HuH-7.5 (cell line): Measurements from ENCODE around the gene SLC22A2.
"Not testable (repeated sequence)": the region's sequence is repeated elsewhere in the genome, so short reads cannot be mapped to it uniquely, and the experiment has no call there.

ENCODE experiments used
- DNase-seq: peaks from one replicate; pipeline ENCODE4 v3.0.0; 2011; ENCODE audit warnings: low spot score

Gene SLC22A2

GRCh38 chr6:160258346-160259142, at the start of gene SLC22A2:
Gene SLC22A2 (minus strand): TSS chr6:160258821. CDS start chr6:160258757, 64 bp downstream.
- no peak for DNase-seq

- no peak for DNase-seq
Observed at GRCh38 chr6:160305926-160306713, 47.5 kb upstream of the SLC22A2 start.

- DNase-seq: no peak
Observed at GRCh38 chr6:160303806-160304205, 45.2 kb upstream of the SLC22A2 start.

DNA sequence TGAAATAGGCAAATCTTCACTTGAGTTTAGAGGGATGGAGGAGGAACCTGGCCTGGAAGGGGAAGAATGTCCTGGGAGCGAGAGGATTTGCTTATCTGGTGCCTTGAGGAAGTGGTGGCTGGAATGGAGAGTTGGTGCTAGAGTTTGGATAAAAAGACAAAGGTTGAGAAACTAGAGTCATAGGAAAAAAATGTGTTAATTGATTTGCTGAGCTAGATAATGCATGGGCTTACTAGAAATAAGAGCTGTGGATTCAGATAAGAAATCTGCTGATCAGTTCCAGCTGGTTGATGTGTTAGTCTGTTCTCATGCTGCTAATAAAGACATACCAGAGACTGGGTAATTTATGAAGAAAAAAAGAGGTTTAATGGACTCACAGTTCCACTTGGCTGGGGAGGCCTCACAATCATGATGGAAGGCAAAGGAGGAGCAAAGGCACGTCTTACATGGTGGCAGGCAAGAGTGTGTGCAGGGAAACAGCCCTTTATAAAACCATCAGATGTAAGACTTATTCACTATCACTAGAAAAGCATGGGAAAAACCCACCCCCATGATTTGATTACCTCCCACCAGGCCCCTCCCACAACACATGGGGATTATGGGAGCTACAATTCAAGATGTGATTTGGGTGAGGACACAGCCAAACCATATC, 43.9 kb upstream of the SLC22A2 start:
- DNase-seq: not testable (repeated sequence)

GRCh38 chr6:160301339-160301738, 42.7 kb upstream of the SLC22A2 start:
- DNase-seq: no peak

GRCh38 chr6:160300076-160300695, 41.6 kb upstream of the SLC22A2 start:
- no peak for DNase-seq

DNA sequence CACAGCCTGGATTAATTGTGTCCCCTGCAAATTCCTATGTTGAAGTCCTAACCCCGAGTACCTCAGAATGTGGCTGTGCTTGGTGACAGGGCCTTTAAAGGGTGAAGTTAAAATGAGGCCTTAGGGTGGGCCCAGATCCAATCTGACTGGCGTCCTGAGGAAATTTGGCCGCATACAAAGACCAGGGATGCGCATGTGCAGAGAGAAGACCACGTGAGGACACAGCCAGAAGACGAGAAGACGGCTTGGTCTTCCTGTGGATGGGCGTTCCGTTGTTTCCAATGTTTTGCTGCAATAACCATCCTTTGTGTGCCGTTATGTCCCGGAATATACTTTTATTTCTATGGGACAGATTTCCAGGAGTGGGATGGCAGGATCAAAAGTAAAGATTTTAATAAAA, 40.9 kb upstream of the SLC22A2 start:
- no peak for DNase-seq

DNA sequence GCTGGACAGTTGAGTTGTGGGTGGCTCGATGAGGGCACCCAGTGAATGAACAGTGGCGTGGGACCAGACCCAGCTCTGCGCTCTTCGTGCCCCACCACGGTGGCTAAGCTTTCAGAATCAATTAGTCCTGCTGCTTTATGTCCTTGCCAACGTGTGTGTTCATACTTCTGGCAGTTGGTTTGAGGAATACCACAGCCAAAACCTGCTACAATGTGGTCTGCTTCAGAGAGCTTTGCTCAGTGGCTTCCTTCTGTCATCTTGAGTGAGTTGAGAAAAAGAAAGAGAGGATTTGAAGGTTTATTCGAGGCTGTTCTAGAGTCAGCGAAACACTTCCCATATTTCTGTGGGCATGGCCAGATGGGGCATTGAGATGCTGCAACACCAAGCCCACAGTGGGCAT, 39.5 kb upstream of the SLC22A2 start:
- DNase-seq: no peak

GRCh38 chr6:160297310-160297709, 38.7 kb upstream of the SLC22A2 start:
- no peak for DNase-seq

DNA sequence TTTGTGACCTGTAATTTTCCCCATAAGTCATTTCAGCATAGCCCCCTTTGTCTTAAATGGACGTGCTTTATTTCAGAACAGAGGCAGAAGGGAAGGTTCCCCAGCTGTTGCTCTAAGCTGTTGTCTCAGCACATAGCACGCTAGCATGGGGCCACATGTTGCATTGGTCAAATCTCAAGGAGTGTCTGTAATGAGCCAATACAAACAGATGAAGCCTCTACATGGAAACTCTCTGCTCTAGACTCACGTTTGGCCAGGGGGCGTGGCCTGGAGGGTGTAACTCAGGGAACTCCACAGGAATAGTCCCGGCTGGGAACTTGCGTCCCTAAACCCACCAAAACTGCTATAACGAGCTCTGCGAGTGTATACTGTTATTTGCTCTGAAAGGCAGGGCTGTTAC, 35.2 kb upstream of the SLC22A2 start:
- no peak for DNase-seq

- DNase-seq: no peak
Observed at GRCh38 chr6:160285541-160286105, 27.0 kb upstream of the SLC22A2 start.

DNA sequence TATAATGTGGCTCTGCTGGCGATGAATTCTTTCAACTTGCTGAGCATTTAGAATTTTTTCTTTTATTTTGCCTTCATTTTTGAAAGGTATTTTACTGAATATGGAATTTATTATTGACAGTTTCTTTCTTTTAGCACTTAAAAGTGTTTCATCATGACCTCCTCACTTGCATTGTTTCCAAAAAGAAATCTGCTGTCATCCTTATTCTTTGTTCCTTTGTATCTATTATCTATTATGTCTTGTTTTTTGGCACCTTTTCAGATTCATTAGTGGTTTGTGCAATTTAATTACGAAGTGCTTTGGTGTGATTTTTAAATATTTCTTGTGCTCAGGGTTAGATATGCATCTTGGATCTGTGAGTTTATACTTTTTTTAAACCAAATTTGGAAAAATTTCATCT, 26.0 kb upstream of the SLC22A2 start:
- DNase-seq: no peak

DNA sequence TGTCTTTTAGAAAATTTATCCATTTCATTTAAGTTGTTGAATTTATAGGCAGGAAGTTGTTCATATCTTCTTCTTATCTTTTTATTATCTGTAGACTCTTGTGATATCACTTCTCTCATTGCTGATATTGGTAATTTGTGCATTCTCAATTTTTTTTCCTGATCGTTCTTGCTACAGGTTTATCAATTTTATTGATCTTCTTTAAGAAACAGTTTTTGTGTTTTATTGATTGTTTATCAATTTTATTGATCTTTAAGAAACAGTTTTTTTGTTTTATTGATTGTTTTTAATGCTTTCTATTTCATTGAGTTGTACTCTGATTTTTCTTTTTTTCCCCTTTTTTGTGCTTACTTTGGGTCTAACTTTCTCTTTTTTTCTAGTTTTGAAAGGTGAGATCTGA, 23.8 kb upstream of the SLC22A2 start:
- no peak for DNase-seq

DNA sequence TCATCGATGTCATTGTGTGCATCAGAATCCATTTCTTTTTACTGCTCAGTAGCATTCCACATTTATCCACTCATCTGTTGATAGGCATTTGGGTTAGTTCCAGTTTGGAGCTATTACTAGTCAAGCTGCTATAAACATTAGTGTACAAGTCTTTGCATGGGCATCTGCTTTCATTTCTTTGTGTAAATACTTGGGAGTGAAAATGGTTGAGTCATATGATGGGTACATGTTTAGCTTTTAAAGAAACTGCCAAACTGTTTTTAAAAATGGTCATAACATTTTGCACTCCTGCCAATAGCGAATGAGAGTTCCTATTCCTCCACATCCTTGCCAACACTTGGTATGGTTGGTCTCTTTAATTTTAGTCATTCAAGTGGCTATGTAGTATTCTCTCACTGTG, 21.2 kb upstream of the SLC22A2 start:
- DNase-seq: no peak

- no peak for DNase-seq
Observed at GRCh38 chr6:160278786-160279310, 20.2 kb upstream of the SLC22A2 start.

GRCh38 chr6:160278311-160278710, 19.7 kb upstream of the SLC22A2 start:
- no peak for DNase-seq

DNA sequence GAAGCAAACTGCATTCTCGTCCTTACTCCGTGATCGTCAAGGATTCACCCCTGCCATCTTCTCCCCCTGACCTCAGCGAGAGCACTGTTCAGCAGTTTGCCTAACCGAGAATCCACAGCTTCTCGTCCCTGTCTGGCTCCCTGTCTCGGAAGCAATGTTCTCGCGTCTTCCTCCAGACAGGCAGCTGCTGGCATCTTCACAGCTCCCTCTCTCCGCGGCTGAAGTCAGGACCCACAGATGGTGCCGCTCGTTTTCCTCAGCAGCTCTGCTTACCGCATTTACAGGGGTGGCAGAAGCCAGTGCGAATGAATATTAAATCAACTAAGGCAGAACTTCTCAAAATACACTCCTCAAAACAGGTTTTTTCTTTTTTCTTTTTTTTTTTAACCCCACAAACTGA, 18.9 kb upstream of the SLC22A2 start:
- no peak for DNase-seq

DNA sequence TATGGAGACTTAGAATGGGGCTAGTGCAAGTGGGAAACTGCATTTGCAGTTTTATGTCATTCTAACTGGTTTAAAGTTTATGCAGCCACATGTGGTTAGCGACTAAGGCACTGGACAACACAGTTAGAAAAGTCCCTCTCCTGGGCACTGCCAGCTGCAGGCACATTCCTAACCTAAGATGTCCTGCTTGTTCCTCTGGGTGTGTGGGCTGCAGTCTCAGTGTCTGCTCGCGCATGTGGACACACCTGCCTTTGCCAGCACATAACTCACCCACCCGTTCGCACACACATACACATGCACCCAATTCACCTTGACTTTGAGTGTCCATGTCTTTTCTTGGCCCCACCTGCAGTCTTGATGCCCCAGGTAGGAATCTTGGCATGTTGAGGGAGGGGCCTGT, 18.5 kb upstream of the SLC22A2 start:
- no peak for DNase-seq

DNA sequence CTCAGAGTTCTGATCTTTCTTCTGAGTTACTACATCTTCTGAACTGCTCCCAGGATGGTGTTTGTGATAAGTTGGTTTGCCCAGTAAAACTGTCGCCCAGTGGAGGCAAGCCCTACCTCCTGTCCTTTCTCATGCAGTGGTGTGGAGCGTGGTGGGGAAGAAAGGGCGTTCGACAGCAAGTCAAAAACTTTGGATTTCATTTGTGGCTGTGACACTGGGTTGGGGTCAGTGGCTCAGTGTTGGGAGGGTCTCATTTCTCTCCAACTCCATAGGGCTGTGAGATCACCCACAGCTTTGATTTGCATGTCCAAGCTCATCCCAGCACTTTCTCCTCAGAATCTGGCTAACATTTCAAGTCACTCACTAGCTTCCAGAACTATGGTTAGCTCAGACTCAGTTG, 17.5 kb upstream of the SLC22A2 start:
- no peak for DNase-seq

GRCh38 chr6:160275511-160276003, 16.9 kb upstream of the SLC22A2 start:
- DNase-seq: no peak

DNA sequence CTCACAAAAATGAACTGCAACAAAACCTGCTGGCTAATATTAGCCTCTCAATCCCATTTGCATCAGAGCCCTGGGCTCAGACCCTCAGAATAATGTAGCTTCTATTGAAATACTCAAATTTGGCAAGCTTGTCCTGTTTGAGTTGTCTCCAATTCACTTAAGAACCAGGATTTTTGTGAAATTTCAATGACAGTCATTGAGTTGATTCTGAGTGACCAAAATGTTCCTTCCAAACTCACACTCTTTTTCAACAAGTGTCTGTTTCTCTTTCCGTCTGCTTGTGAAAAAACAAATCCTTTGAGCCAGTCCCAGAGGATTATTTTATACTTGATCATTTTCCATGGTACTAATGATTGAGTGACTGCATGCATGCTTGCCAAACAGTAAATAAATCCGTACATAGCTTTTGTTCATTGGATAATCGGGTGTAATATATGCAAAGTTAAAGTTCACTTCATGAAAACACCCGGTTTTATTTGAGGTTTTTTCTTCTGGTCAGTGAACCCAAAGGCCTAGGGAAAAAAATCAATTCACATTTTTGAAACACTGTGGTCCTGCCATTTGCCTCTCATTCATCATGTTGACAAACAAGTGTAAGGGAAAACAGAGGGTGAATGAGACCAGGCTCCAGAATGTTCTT, 16.4 kb upstream of the SLC22A2 start:
- no peak for DNase-seq
